ENCODE data around the gene DLG2. TPM values are rescaled to one million over a fixed set of nuclear protein-coding genes. Genes with fewer than 3 reads are reported as not detected.

Gene DLG2
- total and polyA plus RNA-seq, 2 donors (not counting 3 experiments of a cell fraction or from before 2014, with no cell fraction given) = 0.15 to 1.1 TPM

- no peak overlapping the region for H3K4me2 ChIP-seq (ENCODE audit: insufficient read depth, low read length)
- no peak for DNase-seq (ENCODE audit: low read depth, low spot score)
- no peaks in the 10 kb centered on the region for H3K79me2 ChIP-seq (ENCODE audit: control insufficient read depth, insufficient read depth, low read length)
- no peaks in the 10 kb centered on the region for H3K9me3 ChIP-seq (replicated peaks; ENCODE audit: control insufficient read depth, insufficient read depth, low read length)
- ChIA-PET CTCF (interaction anchor here (1.0 to 2.7 kb wide), 3 partner anchors 13 to 15 kb away, joined by 3 to 8 read pairs (median 3); no protein-coding TSS in a partner anchor), POLR2A (no interaction called here)
- intact Hi-C loops (cut with micrococcal nuclease) (loop anchor here (5.0 kb wide), 1 partner anchor 701 kb away; no protein-coding TSS in a partner anchor), dilution Hi-C loops (cut with MboI; ENCODE audit: extremely low pct_ligation_motif_present, low sequenced_read_pairs) (no loop called here)
- peaks cover 0 to under 1% of the 10 kb centered on the region in 2 experiments for H3K27me3 ChIP-seq (ENCODE audit: control insufficient read depth in 2 of 2, insufficient read depth in 2 of 2, low read length in 2 of 2)
- FAIRE-seq = no peak
- H3K4me3 ChIP-seq (replicated peaks in 1 of 3; ENCODE audit: insufficient read depth in 1 of 3, low read depth in 1 of 3, low read length in 3 of 3) = no peak overlapping the region
- H3K9me1 ChIP-seq (replicated peaks; ENCODE audit: control insufficient read depth, extremely low read depth, insufficient read depth, low read length) = no peaks in the 10 kb centered on the region
- no peaks in the 10 kb centered on the region for H4K20me1 ChIP-seq (replicated peaks; ENCODE audit: control insufficient read depth, extremely low read depth, insufficient read depth, low read length)
- BruUV-seq (replicated peaks) = no TSS peak
- H3K36me3 ChIP-seq (ENCODE audit: control insufficient read depth in 2 of 2, extremely low read depth in 1 of 2, insufficient read depth in 2 of 2, low read length in 2 of 2) = no peaks in the 10 kb centered on the region
- no peaks in the 10 kb centered on the region for H3K4me1 ChIP-seq (ENCODE audit: control insufficient read depth, extremely low read depth, insufficient read depth, low read length)
- no peak overlapping the region for H3K9ac ChIP-seq (replicated peaks; ENCODE audit: extremely low read depth, insufficient read depth, low read length)
- no peak overlapping the region for H3K27ac ChIP-seq (ENCODE audit: insufficient read depth, low read depth, low read length)
- no peak overlapping the region for H2AFZ ChIP-seq (ENCODE audit: low read depth, low read length)
- no peak for TF ChIP-seq FOS (IDR thresholded peaks at IDR 0.05; ENCODE audit: borderline replicate concordance, insufficient read depth, low read length)
- no peak for TF ChIP-seq GATA2 (IDR thresholded peaks at IDR 0.05; ENCODE audit: insufficient read depth, insufficient read length, low read depth, low read length)
- TF ChIP-seq JUN (IDR thresholded peaks at IDR 0.05; ENCODE audit: borderline replicate concordance, insufficient read depth, insufficient read length, low read depth) = no peak
- TF ChIP-seq MYC (IDR thresholded peaks at IDR 0.05; ENCODE audit: low read depth, low read length) = no peak
- no peak for TF ChIP-seq MAX (IDR thresholded peaks at IDR 0.05; ENCODE audit: insufficient read depth, insufficient read length)
- no peak for TF ChIP-seq POLR2A (IDR thresholded peaks at IDR 0.05; ENCODE audit: low read depth, low read length)
- TF ChIP-seq POLR2AphosphoS5 (IDR thresholded peaks at IDR 0.05; ENCODE audit: insufficient read depth, low read depth, low read length) = no peak
- TF ChIP-seq CTCF (IDR thresholded peaks at IDR 0.05; ENCODE audit: extremely low read depth in 1 of 2, insufficient read depth in 1 of 2, low read depth in 1 of 2, low read length in 2 of 2) = no peak
- TF ChIP-seq EZH2 (IDR thresholded peaks at IDR 0.05; ENCODE audit: borderline replicate concordance, low read depth, low read length, severe bottlenecking) = no peak
Observed at GRCh38 chr11:83826078-83826477, 1801.1 kb downstream of the DLG2 start.
